OCI-LY7 (cell line): ENCODE results near the gene NOD1. TPM values are rescaled to one million over a fixed set of nuclear protein-coding genes. Genes with fewer than 3 reads are reported as not detected.

Experiments used
- BruUV-seq: library from RNA; stranded (reverse); fragments of 400-500 nt; replicated peaks from 2 replicates; lab custom pipeline; 2021; lab: Mats Ljungman, UMichigan
- CTCF ChIA-PET: fragments of 300-600 bp; sonication (Branson Sonifier 250); formaldehyde crosslinking; loops from one replicate; lab custom pipeline; 2022; ENCODE audit warnings: antibody characterized with exemption; ENCODE audit not compliant: unreplicated experiment; lab: Charles Lee
- POLR2A ChIA-PET: fragments of 300-600 bp; sonication (Branson Sonifier 250); formaldehyde crosslinking; loops from one replicate; lab custom pipeline; 2022; ENCODE audit warnings: antibody characterized with exemption; lab: Charles Lee
- DNase-seq: peaks from one replicate; pipeline ENCODE4 v3.0.0-alpha.2; 2015; ENCODE audit warnings: low spot score
- H2AFZ ChIP-seq: fragments of 200-600 bp; sonication (generic), shearing (Covaris generic); 2 replicates; pipeline ENCODE4 v1.6.1; 2014; ENCODE audit warnings: mild to moderate bottlenecking, antibody characterized with exemption, low read length, moderate library complexity
- H3K27ac ChIP-seq: fragments of 200-600 bp; sonication (generic); 2 replicates; pipeline ENCODE4 v1.5.1; 2014; ENCODE audit warnings: mixed run types, low read depth, mild to moderate bottlenecking, moderate library complexity, low read length, inconsistent platforms; ENCODE audit not compliant: poor library complexity, severe bottlenecking
- H3K36me3 ChIP-seq: fragments of 200-600 bp; sonication (generic); 2 replicates; pipeline ENCODE4 v1.6.1; 2014; ENCODE audit warnings: mild to moderate bottlenecking, antibody characterized with exemption, low read length, moderate library complexity, mixed read lengths; ENCODE audit not compliant: insufficient read depth
- H3K4me1 ChIP-seq: fragments of 200-600 bp; sonication (generic); 2 replicates; pipeline ENCODE4 v1.5.1; 2014; ENCODE audit warnings: mild to moderate bottlenecking, low read length; ENCODE audit not compliant: insufficient read depth, poor library complexity, severe bottlenecking
- H3K4me2 ChIP-seq: fragments of 200-600 bp; sonication (generic); 2 replicates; pipeline ENCODE4 v1.6.1; 2014; ENCODE audit warnings: mild to moderate bottlenecking, low read length
- H3K4me3 ChIP-seq: fragments of 200-600 bp; sonication (generic); 2 replicates; pipeline ENCODE4 v1.5.1; 2014; ENCODE audit warnings: mild to moderate bottlenecking, low read depth, low read length; ENCODE audit not compliant: poor library complexity, severe bottlenecking
- H3K79me2 ChIP-seq: fragments of 200-600 bp; sonication (generic); 2 replicates; pipeline ENCODE4 v1.6.1; 2016; ENCODE audit warnings: low read depth, mild to moderate bottlenecking, low read length, moderate library complexity, mixed read lengths; ENCODE audit not compliant: insufficient read depth
- H3K9me2 ChIP-seq: fragments of 200-600 bp; sonication (generic); 2 replicates; pipeline ENCODE4 v1.6.1; 2016; ENCODE audit warnings: mild to moderate bottlenecking, low read length, mixed read lengths; ENCODE audit not compliant: insufficient read depth
- H3K9me3 ChIP-seq: fragments of 200-600 bp; sonication (generic); 2 replicates; pipeline ENCODE4 v1.6.1; 2014; ENCODE audit warnings: mild to moderate bottlenecking, mixed run types, low read length, mixed read lengths
- H4K20me1 ChIP-seq: fragments of 200-600 bp; sonication (generic); 2 replicates; pipeline ENCODE4 v1.6.1; 2014; ENCODE audit warnings: mild to moderate bottlenecking, antibody characterized with exemption, low read length, moderate library complexity, mixed read lengths; ENCODE audit not compliant: insufficient read depth
- CTCF ChIP-seq: fragments of 200-600 bp; sonication (generic); conservative IDR thresholded peaks from 2 replicates; pipeline ENCODE4 v1.5.1; 2014; ENCODE audit warnings: mild to moderate bottlenecking, antibody characterized with exemption, low read length, moderate library complexity, mixed read lengths
- EZH2phosphoT487 ChIP-seq: fragments of 200-600 bp; sonication (generic); IDR thresholded peaks from 2 replicates; pipeline ENCODE4 v1.6.1; 2018; ENCODE audit warnings: low read depth, borderline replicate concordance, mild to moderate bottlenecking, mixed run types, antibody characterized with exemption, low read length, moderate library complexity, mixed read lengths
- intact Hi-C: fragments of 100-400 bp; cut with micrococcal nuclease; formaldehyde crosslinking; loops from one replicate; pipeline ENCODE4 v1.10.0; 2022; ENCODE audit not compliant: unreplicated experiment
- total RNA-seq, 2 experiments: library from RNA; depleted of rRNA in 1 of 2; stranded (reverse); fragments of >200 nt in 1 of 2; shearing (Covaris generic) in 1 of 2; gene quantifications; 2 replicates each; pipeline ENCODE4 v1.2.3, GENCODE V29; 2014 to 2022

NOD1 gene
- total RNA-seq, 2 experiments from 2014 or later = 8.4 to 10.3 TPM

GRCh38 chr7:30526163-30526562, 47.6 kb upstream of the NOD1 start:
- H3K4me2 ChIP-seq = no peak overlapping the region
- intact Hi-C loops = no loop called here
- no peak overlapping the region for H2AFZ ChIP-seq
- no peak overlapping the region for H3K4me3 ChIP-seq
- peaks cover 5% of the 10 kb centered on the region for H3K4me1 ChIP-seq
- no peak overlapping the region for H3K27ac ChIP-seq
- POLR2A ChIA-PET = no interaction called here
- H3K36me3 ChIP-seq = no peaks in the 10 kb centered on the region
- no peak for DNase-seq
- no peaks in the 10 kb centered on the region for H4K20me1 ChIP-seq
- BruUV-seq = no TSS peak
- H3K9me3 ChIP-seq = no peaks in the 10 kb centered on the region
- CTCF ChIA-PET = no interaction called here
- H3K79me2 ChIP-seq = no peaks in the 10 kb centered on the region
- H3K9me2 ChIP-seq = no peaks in the 10 kb centered on the region
- TF ChIP-seq CTCF (no peak), EZH2phosphoT487 (no peak)

GRCh38 chr7:30525429-30525828, 46.8 kb upstream of the NOD1 start:
- no peaks in the 10 kb centered on the region for H3K9me3 ChIP-seq
- no peak for DNase-seq
- no peak overlapping the region for H3K4me2 ChIP-seq
- no peak for TF ChIP-seq EZH2phosphoT487
- no peak for TF ChIP-seq CTCF
- BruUV-seq = no TSS peak
- ChIA-PET CTCF (no interaction called here), POLR2A (no interaction called here)
- no peak overlapping the region for H3K27ac ChIP-seq
- H3K79me2 ChIP-seq = no peaks in the 10 kb centered on the region
- intact Hi-C loops = no loop called here
- no peaks in the 10 kb centered on the region for H3K36me3 ChIP-seq
- no peak overlapping the region for H3K4me3 ChIP-seq
- H4K20me1 ChIP-seq = no peaks in the 10 kb centered on the region
- no peaks in the 10 kb centered on the region for H3K9me2 ChIP-seq
- no peak overlapping the region for H2AFZ ChIP-seq
- H3K4me1 ChIP-seq = peaks cover 12% of the 10 kb centered on the region

- DNase-seq = no peak
- no peak overlapping the region for H3K27ac ChIP-seq
- H3K79me2 ChIP-seq = no peaks in the 10 kb centered on the region
- intact Hi-C loops = no loop called here
- ChIA-PET CTCF (no interaction called here), POLR2A (no interaction called here)
- BruUV-seq = no TSS peak
- no peak overlapping the region for H3K4me2 ChIP-seq
- no peak overlapping the region for H3K4me3 ChIP-seq
- peaks cover 20% of the 10 kb centered on the region for H3K4me1 ChIP-seq
- H3K36me3 ChIP-seq = no peaks in the 10 kb centered on the region
- H4K20me1 ChIP-seq = no peaks in the 10 kb centered on the region
- TF ChIP-seq CTCF (no peak), EZH2phosphoT487 (no peak)
- H2AFZ ChIP-seq = no peak overlapping the region
- H3K9me2 ChIP-seq = no peaks in the 10 kb centered on the region
- H3K9me3 ChIP-seq = no peaks in the 10 kb centered on the region
Measured at GRCh38 chr7:30524545-30524944, 46.0 kb upstream of the NOD1 start.
